Bone marrow (tissue), 2 donors: ENCODE data around the gene TNS3.

Source experiments
- DNase-seq, 2 donors: peaks; one replicate each; lab custom pipeline; 2025; lab: John Stamatoyannopoulos, UW

The TNS3 gene

DNA sequence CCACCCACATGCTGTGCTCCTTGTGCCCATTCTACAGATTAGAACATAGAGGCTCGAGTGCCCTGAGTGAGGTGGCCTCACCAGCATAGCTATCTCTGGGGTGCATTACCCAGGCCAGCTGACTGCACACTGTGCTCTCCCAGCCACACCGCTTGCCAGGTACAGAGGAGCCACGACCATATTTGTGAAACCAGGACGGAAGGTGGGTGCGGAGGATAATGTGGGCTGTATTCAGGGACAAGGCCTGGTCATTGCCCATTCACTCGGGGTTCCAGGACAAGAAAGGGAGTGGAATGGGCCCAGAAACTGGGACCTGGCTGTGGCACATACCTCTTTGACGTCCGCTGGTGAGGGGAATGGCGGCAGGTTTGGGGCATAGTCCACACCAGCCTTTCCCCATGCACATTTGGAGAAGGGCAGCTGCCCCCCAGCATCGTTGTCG is 236.0 kb downstream of the TNS3 start:
- no peak for DNase-seq

- DNase-seq: no peak
These were observed 237.5 kb downstream of the TNS3 start for GRCh38 chr7:47344171-47344955.

DNA sequence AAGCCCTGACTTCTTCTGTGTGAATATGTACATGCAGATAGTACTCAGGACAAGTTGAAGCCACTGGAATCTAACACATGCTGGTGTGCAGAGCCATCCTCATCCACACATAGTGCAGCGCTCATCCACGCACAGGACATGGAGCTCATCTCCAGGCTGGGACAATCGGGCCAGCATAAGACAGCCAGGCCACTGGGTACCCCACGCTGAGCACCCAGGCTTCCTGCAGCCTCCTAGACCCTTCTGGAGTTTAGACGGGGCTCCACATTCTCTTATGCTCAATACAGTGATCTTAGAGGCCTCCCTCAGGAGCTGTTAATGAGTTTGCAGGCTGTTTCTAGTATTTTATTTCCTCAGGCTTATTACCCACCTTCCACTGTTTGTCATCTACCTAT is 238.9 kb downstream of the TNS3 start:
- DNase-seq: no peak

DNA sequence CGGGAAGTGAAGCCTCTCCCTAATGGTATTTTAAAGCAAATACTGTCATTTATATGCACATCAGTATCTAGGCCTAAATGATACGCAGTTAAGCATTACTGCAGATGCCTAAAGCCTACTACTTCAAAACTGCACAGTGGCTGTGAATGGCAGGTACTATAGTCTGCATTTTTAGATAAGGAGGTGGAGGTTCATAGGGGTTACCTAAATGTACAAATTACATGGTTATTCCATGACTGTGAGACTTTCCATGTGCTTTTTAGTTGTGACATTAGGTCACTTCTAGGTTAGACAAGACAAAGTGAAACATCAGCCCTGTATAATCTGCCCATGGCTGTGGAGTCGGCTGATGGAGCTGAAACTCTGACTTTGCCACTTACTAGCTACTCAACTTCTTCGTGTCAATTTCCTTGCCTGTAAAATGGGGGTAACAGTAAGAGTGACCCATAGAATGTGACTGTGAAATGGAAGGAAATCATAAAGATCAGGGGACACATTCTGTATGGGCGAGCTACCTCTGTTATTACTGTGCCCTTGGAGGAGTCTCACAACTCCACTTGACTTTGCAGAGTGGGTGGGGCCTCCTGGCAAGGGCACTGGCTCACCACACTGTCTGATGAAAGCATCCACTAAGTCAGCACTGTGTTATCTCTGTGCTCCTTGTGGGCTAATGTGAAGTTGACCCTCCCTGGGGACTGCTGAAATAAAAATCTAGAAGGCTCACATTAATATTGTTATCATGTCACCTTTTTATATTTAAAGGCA is 239.4 kb downstream of the TNS3 start:
- DNase-seq: no peak

GRCh38 chr7:47340517-47340916 is 241.4 kb downstream of the TNS3 start:
- DNase-seq: no peak

- no peak for DNase-seq
These were observed 243.9 kb downstream of the TNS3 start for GRCh38 chr7:47338026-47338425.

GRCh38 chr7:47337531-47337930 is 244.4 kb downstream of the TNS3 start:
- DNase-seq: no peak

DNA sequence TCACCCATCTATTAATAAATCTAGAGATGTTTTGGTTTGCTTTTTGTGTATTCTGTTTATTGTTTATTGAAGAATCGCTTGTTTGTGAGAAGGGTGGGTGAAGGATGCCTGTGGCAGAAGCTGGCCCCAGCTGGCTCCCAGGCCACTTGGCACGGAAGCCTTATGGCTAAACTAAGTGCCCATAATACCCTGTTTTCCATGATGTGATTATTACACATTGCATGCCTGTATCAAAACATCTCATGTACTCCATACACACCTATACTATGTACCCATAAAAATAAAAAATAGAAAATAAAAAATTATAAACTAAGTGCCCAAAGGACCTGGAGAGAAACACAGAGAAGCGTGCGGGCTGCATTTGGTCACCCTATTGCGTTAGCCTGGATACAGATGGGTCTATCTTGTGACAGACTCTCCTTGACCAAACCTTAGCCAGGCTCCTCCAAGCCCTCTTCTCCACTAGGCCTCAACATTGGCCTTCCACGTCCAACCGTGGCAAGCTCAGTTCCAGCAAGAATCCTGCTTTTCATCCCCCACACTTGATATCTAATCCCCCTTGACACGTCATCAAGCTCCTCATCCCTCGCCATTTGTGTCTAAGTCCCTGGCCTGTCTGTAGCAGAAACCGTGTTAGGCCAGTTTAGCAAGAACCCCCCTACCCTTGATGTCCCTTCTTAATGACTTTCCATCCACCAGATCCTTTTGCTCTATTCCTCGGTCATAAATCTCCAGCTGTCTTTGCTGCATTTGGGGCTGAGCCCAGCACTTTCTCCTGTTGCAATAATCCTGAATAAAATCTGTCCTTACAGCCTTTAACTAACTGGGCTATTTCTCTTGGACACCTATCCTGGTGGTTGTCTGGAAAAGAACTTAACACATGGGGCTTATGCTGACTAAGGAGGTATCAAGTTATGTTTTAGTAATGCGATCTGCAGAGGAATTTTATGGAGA is 245.2 kb downstream of the TNS3 start:
- DNase-seq: no peak

DNA sequence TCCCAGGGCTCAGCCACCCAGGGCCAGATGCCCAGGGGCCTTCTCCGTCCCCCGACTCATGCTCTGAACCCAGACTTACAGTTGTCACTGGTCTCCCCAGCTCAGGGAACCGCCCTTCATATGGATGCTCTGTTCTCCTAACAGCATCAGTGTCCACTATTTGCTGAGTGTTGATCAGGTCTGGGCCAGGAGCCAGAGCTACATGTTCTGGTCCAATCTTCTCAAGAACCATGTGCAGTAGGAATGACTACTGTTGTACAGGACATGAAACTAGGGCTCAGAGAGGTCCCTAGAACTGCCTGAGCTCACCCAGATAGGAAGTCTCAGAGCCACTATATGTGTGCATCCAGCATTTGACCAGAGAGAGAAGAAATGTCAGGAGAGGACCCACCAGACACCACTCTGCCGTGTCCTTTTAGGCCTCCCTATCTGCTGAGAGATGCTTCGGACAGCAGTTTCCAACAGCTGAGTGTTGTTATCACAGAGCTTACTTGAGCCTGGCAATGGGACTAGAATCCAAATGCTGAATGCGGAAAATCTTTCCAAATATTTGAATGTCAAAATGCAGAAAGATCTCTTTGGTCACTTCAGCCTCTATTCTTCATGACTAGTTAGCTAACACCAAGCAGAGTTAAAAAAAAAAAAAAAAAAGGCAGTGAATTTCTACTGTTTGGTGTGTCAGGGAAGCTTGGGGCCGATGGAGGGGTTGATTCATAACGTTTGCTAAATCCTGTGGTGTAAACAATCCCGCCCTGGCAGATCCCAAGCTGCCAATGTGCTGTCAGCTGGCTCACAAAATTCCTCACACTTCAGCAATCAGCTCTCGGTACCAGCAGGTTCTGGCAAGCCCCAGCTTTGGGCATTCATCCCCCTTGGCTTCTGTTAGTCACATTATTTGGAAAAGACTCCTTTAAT is 246.1 kb downstream of the TNS3 start:
- DNase-seq: no peak

GRCh38 chr7:47335071-47335470 is 246.8 kb downstream of the TNS3 start:
- DNase-seq: no peak

DNA sequence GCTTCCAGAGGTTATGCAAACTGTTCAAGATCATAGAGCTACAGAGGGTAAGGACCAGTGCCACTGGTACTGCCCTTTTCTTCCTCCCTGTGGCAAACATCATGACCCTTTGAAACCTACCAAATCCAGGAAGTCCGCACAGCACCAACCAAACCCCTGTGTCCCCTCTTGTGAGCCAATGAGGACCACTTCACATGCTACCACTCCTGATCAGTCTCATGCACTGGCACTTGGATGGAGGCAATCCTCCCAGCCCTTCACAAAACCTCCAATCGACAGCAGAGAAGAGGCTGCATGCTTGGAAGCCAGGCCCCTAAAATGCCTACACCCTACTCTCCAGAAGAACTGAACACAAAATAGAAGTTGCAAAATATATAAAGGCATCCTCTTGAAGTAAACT is 248.0 kb downstream of the TNS3 start:
- DNase-seq: no peak

DNA sequence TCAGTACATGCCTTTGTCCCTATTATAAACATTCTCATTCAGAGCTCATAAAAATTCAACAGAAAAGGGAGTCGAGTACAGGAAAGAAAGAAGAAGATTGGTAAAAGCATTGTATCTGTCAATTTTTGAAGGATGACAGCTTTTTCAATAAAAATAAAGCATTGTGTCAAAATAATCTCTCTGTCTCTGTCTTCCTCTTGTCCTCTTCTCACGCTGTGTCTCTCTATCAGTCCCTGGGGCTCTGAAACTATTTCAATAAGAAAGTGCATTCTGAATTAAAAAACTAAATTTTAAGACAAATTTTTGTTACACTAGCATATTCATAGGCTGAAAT is 248.4 kb downstream of the TNS3 start:
- no peak for DNase-seq

DNA sequence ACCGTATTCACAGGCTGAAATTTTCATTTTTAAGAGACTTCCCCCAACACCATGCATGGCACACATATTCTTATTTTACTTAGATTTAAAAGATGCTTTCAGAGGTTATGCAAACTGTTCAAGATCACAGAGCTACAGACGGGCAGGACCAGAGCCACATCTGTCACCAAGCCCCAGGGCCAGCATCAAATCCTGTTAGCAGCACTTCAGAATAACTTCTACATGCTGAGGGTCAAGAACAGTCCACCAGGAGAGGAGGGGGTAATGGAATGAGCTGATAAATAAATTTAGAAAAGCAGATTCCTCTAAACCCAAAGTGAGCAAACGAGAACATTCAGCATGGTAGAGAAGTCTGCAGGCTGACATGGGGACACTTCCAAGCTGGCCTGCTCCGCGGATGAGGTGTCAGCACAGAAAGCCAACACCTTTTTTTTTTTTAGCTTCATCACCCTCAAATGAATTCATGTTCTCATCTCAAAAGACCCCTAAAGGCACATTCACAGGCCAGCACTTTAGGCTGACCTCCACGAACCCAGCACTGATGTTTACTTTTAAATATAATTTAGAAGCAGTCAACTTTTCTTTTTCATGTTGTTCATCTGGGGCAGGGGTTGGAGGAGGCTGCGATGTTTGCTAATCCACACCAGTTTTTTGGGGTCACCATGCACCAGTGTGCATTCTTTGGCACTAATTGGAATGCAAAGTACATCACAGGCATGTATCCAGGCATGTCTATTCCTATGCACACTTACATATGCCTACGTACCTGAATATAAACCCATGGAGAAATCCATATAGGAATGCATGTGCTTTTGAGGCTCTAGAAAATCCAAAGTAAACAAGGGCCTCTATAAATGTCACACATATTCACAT is 249.0 kb downstream of the TNS3 start:
- no peak for DNase-seq

- DNase-seq: no peak
These were observed 249.7 kb downstream of the TNS3 start for GRCh38 chr7:47332213-47332612.

DNA sequence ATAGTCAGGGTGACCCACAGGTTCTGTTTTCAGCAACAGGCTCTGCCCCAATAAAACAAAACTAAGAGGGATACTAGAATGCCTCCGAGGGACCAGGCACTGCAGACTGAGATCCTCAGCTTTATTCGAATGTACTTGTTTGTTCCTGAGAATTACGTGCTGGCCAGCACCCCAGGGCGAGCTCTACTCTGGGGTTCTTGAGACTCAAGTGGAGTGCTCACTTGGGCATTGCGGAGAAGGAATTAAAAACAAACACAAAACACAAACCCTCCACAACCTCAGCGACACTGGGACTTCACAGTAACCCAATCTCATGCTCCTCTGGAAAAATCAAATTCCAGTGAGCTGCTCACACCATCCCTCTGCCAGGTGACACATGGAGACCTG is 250.7 kb downstream of the TNS3 start:
- DNase-seq: no peak

GRCh38 chr7:47330561-47331178 is 251.2 kb downstream of the TNS3 start:
- no peak for DNase-seq

DNA sequence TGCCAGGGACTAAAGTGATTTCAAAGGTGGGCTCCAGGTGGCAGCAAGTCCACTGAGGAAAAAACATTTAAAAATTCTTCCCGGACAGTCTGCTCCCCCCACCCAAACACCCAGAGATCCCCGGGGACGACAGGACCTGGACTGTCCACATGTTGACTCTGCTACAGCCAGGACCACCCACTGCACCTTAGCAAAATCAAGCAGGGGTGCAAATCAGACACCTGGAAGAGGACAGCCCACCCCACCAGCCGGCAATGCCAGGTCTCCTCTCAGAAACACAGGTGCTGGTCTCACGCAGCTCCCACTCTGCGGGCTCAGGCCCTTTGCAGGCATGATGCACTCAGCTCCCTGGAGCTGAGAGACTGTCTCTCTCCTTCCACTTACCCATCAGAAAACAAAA is 251.9 kb downstream of the TNS3 start:
- DNase-seq: no peak

DNA sequence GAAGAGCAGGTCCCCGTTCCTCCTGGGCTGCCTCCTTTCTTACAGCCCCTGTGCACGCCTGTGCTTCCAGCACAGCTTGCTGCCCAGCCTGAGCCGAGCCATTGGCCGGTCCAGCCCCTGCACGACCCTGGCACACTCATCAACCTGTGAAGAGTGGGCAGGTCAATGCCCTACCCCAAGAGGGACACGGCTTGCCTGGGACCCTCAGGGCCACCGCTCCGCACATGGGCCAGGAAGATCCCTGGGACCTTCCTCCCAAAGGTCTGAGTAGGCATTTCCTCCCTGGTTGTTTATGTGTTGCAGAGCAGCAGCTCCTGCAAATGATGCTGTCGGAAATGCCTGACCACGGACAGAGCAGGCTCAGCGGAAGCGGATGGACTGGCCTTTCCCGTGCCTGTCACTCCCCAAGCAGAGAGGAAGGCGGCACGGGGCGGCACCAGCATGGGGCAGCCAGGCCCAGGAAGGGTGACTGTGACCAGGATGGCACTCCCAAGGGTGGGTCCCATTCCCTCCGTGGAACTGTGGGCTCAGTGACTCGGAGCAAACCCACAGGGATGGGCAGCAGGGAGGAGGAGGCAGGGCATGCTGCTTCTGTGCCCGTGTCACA is 252.5 kb downstream of the TNS3 start:
- no peak for DNase-seq
